HG03558 (cell line): Measurements from ENCODE around the gene ACYP1.
"Not testable (repeated sequence)": the region's sequence is repeated elsewhere in the genome, so short reads cannot be mapped to it uniquely, and the experiment has no call there.

ENCODE experiments used
- ATAC-seq: cut with Tn5 transposase; IDR thresholded peaks from one replicate; pipeline ENCODE4 v1.9.1; 2021; ENCODE audit warnings: moderate number of reproducible peaks; ENCODE audit not compliant: unreplicated experiment; ENCODE audit errors: extremely low read depth

Gene ACYP1

GRCh38 chr14:75069121-75069810, 5.4 kb upstream of the ACYP1 start, which contains the start of gene ZC2HC1C:
TSS of gene ZC2HC1C (plus strand) at chr14:75069641. CDS start at chr14:75070574, 933 bp downstream.
- ATAC-seq = no peak

DNA sequence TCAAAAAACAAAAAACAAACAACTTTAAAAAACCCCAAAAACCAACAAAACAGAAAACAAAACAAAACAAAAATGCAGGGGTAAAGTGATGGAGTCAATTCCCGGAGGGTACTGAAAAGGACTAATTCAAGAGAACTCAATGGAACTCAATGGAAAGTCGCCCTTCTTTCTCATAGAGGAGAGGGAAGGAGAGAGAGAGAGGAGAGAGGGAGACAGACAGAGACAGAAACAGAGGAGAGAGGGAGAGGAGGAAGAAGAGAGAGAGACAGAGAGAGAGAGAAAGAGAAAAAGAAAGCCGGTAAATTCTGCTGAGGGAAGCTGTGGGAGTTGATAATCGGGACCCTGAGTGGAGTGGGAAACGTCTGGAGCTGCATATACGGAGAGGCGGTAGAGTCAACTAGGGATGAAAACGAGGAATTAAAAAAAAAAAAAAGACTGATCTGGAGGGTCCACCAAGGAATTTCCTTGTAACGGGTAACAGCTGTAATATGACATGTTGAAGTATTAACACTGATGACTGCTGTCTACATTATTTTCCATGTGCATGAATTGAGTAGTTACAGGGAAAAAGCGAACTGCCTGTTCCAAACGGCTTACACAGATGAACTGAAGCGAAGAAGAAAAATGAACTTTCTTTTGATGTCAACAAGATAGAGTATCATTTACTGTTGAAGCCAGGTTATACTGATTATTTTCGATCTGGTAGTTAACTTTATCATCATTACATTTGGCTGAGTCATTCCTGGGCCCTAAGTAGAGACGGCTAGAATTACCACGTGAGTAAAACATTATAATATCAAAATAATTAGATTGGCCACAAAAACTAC, 4.7 kb upstream of the ACYP1 start:
- no peak for ATAC-seq

DNA sequence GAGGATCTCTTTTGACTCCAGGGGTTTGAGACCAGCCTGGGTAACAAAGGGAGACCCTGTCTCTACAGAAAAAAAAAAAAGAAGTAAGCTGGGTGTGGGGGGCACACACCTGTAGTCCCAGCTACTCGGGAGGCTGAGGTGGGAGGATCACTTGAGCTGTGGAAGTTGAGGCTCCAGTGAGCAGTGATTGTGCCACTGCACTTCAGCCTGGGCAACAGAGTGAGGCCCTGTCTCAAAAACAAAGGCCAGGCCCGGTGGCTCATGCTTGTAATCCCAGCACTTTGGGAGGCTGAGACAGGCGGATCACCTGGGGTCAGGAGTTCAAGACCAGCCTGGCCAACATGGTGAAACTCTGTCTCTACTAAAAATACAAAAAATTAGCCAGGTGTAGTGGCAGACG, 3.9 kb upstream of the ACYP1 start:
- ATAC-seq = not testable (repeated sequence)

DNA sequence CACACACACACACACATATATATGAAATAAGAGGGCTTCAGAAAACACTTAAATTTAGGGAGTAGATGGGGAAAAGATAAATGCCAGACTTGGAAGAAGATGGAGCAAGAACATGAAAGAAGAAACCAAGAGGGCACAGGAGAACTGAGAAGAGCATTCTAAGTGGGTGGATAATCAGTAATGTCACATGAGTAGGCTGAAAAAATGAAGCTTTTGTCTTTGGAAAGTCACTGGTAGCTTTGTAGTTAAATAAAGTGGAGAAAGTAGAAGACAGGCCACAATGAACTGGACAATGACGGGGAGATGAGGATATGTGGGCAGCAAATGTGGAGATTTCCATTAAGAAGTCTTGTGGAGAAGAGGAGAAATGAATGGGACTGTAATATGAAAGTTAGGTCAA, 3.4 kb upstream of the ACYP1 start:
- ATAC-seq = no peak

GRCh38 chr14:75066691-75067090, 2.9 kb upstream of the ACYP1 start:
- no peak for ATAC-seq

GRCh38 chr14:75064205-75064567, 362 bp upstream of the ACYP1 start:
- ATAC-seq = no peak

GRCh38 chr14:75063013-75063412, 811 bp downstream of the ACYP1 start:
- no peak for ATAC-seq

GRCh38 chr14:75060420-75060819, 3.4 kb downstream of the ACYP1 start:
- no peak for ATAC-seq

GRCh38 chr14:75059642-75060041, 4.2 kb downstream of the ACYP1 start:
- ATAC-seq = no peak

GRCh38 chr14:75054421-75054820, 9.4 kb downstream of the ACYP1 start:
- no peak for ATAC-seq

DNA sequence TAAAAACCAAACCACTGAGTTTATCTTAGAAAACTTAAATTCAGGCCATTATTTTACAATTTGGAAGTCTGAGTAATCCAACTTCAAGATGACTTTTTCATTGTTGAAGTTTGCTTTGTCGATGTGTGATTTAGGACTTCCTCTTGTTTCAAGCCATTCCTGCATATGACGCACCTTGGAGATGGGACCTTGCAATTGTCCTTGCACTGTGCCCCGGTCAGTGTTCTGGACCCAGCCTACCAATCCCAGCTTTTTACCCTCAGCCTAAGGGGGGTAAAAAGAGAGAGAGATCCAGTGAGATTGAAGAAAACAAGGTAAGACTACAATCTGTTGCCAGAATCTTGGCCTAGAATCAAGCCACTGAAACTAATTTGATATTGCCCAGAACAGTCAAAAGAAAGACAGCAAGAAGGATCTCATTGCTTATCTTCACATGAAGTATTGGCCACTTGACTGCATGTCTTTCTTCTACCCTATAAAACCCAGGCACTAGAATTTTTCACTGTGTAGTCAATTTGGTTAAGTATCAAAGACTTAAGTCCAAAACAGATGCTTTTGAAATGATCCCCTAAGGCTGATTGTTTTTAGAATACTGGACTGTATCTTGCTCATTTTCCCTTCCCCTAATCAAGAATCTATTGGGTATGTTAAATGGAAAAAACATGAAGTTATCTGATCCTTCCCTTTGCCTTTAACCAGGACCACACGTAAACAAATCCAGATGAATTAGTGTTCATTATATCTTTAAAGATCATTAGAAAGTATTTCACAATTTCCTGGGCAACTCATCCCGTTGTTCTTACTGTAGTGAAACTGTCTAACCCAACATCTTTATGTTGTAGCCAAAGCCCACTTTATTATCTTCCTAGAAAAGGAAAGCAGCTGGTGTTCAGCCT, 10.2 kb downstream of the ACYP1 start:
- ATAC-seq = no peak

GRCh38 chr14:75051556-75051899, 12.3 kb downstream of the ACYP1 start:
- ATAC-seq = no peak

DNA sequence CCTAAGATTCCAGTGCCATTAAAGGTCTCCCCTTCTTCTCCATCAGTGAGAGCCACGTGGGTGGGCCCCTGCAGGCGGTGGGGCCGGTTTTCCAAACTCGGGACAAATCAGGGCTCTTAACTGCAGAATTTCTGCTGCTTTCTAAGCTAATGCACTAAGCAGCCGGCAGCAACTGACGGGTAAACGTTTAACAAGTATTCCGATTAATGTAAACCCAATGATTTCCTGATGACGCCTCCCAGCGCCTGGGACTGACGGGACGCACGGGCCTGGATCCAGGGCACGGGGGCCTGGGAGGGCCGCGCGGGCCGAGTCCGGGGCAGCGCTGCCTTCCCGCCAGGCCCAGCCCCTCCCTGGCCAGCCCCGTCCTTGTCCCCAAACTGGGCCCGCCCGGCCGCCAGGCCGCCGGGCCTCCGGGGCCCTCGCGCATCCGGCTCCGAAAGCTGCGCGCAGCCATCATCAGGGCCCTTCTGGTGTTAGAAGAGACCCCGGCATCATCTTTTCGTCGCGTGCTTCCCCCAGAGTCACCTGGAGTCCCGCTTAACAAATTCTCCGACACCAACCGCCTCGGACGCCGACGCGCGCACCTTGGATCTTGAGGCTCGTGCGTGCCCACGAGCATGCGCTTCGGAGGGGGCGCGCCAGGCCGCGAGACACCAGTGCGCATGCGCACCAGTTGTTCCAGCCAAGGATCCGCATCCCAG, 12.8 kb downstream of the ACYP1 start, which contains the start of gene MLH3:
MLH3 (minus strand) TSS at position 616 of the 704 bp plus-strand sequence. CDS start 1,812 bp downstream, outside the sequence.
- ATAC-seq = peak; percentile 61

- no peak for ATAC-seq
Observed at GRCh38 chr14:75049731-75050201, 14.1 kb downstream of the ACYP1 start.

GRCh38 chr14:75049136-75049535, 14.7 kb downstream of the ACYP1 start:
- no peak for ATAC-seq

DNA sequence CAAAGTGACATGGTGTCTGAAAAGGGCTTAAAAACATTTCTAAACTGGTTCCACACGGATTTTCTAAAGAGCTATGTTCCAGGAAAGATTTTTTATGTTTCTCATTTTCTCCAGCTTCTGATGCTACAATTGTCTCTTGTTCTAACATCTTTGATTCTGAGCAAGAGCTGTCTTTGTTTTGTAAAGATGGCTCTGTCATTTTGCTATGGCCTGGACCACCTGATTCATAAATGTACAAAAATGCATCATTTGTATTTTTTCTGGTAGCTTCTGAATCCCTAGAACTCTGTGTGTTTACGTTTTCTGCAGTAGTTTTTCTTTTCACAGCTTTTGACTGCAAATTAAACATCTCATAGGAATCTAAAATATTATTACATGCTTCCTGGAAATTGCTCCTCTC, 15.7 kb downstream of the ACYP1 start:
- no peak for ATAC-seq

- ATAC-seq = no peak
Observed at GRCh38 chr14:75047506-75047905, 16.3 kb downstream of the ACYP1 start.

DNA sequence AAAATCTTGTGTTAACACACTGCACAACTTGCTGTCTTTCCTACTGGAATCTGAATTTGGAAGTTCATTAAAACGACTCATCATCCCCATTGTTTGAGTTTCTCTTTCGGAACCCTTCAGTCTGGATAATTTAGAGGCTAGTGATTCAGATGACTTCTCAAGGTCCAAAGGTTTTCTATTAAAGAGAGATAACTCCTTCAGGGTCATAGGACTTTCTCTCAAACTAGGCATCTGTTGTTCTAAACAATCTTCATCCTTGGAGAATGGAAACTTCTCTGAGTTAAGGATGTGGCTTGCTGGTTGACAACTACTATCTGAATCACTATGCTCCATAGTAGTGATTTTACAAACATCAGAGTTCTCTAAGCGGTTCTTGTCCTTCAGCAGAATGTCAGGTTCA, 16.9 kb downstream of the ACYP1 start:
- ATAC-seq = no peak

DNA sequence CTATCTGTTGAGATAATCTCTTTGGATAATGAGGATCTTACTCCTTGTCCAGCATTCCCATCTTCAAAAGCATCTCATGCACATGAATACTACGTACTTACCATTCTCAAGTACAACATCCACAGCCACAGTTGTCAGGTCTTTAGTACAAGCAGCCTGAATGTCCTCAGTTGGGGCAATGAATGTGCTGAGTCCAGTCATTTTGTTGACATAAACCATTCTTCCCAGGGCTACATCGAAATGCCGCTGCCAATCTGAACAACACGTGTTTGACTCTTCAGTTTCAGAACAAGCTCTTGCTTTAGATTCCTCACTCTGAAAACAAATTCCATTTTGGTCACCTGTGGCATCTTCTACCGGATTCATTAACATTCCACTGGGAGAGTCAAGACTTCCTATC, 17.5 kb downstream of the ACYP1 start:
- ATAC-seq = no peak

GRCh38 chr14:75044752-75045151, 19.1 kb downstream of the ACYP1 start:
- ATAC-seq = no peak
